Skeletal muscle satellite cell (primary cell): ENCODE data around the gene ITGAX.

ENCODE experiments used
- H3K27me3 ChIP-seq: 2 replicates; pipeline ENCODE4 v1.7.0; 2013; ENCODE audit warnings: low read length; ENCODE audit not compliant: control insufficient read depth, insufficient read depth
- H3K36me3 ChIP-seq: 2 replicates; pipeline ENCODE4 v1.7.0; 2013; ENCODE audit warnings: mild to moderate bottlenecking, control low read depth, low read length; ENCODE audit not compliant: insufficient read depth
- H3K4me1 ChIP-seq: 2 replicates; pipeline ENCODE4 v1.7.0; 2013; ENCODE audit warnings: low read length; ENCODE audit not compliant: control insufficient read depth, insufficient read depth
- H3K4me2 ChIP-seq: 2 replicates; pipeline ENCODE4 v1.7.0; 2013; ENCODE audit warnings: mild to moderate bottlenecking, low read length
- H3K4me3 ChIP-seq: 2 replicates; pipeline ENCODE4 v1.7.0; 2013; ENCODE audit warnings: low read length
- H3K9ac ChIP-seq: 2 replicates; pipeline ENCODE4 v1.7.0; 2013; ENCODE audit warnings: mild to moderate bottlenecking, low read depth, low read length, moderate library complexity
- H3K9me3 ChIP-seq: replicated peaks from 2 replicates; pipeline ENCODE4 v1.7.0; 2013; ENCODE audit warnings: mild to moderate bottlenecking, control low read depth, low read length

Gene ITGAX

GRCh38 chr16:31363721-31364120, 8.7 kb downstream of the ITGAX start:
- Histone ChIP-seq H3K27me3 (no peaks in the 10 kb centered on the region), H3K36me3 (no peaks in the 10 kb centered on the region), H3K4me3 (no peak overlapping the region), H3K9ac (no peak overlapping the region), H3K9me3 (no peaks in the 10 kb centered on the region), H3K4me2 (no peak overlapping the region), H3K4me1 (no peaks in the 10 kb centered on the region)

- no peaks in the 10 kb centered on the region for H3K27me3 ChIP-seq
- H3K36me3 ChIP-seq: no peaks in the 10 kb centered on the region
- H3K9me3 ChIP-seq: no peaks in the 10 kb centered on the region
- H3K4me1 ChIP-seq: no peaks in the 10 kb centered on the region
- H3K9ac ChIP-seq: no peak overlapping the region
- no peak overlapping the region for H3K4me2 ChIP-seq
- no peak overlapping the region for H3K4me3 ChIP-seq
These were observed 9.4 kb downstream of the ITGAX start for GRCh38 chr16:31364421-31364820.

DNA sequence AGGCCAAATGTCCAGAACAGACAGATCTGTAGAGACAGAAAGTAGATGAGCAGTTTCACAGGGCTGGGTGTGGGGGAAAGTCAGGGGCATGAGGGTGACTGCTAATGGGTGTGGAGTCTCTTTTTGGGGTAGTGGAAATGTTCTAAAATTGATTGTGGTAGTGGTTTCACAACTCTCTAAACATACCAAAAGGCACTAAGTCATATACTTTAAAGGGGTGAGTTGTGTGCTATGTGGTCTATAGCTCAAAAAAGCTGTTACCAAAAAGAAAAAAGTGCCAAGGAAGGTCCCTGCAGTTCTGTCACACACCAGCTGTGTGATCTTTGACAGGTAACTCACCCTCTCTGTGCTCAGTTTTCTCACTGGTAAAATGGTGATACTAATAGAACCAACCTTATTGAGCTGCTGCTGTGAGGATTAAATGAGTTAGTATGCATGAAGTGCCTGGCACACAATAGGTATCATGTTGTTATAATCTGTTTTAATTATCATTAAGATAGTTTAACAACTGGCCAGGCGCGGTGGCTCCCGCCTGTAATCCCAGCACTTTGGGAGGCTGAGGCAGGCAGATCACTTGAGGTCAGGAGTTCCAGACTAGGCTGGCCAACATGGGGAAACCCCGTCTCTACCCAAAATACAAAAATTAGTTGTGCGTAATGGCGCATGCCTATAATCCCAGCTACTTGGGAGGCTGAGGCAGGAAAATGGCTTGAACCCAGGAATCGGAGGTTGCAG, 10.3 kb downstream of the ITGAX start:
- Histone ChIP-seq H3K4me1 (no peaks in the 10 kb centered on the region), H3K27me3 (peaks cover 2% of the 10 kb centered on the region), H3K4me3 (no peak overlapping the region), H3K36me3 (no peaks in the 10 kb centered on the region), H3K9me3 (no peaks in the 10 kb centered on the region), H3K4me2 (no peak overlapping the region), H3K9ac (no peak overlapping the region)

DNA sequence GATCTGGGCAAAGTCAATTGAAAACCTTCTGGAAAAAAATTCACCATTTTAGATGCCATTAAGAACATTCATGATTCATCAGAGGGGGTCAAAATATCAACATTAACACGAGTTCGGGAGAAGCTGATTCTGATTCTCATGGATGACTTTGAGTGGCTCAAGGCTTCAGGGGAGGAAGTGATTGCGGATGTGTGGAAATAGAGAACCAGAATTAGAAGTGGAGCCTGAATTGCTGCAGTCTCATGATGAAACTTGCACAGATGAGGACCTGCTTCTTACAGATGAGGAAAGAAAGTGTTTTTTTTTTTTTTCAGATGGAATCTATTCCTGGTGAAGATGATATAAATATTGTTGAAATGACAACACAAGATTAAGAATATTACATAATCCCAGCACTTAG, 12.9 kb downstream of the ITGAX start:
- no peaks in the 10 kb centered on the region for H3K9me3 ChIP-seq
- H3K36me3 ChIP-seq: no peaks in the 10 kb centered on the region
- H3K4me2 ChIP-seq: no peak overlapping the region
- peaks cover 8% of the 10 kb centered on the region for H3K27me3 ChIP-seq
- no peaks in the 10 kb centered on the region for H3K4me1 ChIP-seq
- H3K4me3 ChIP-seq: no peak overlapping the region
- no peak overlapping the region for H3K9ac ChIP-seq

GRCh38 chr16:31371008-31371407, 16.0 kb downstream of the ITGAX start:
- Histone ChIP-seq H3K4me1 (no peaks in the 10 kb centered on the region), H3K27me3 (peaks cover 13% of the 10 kb centered on the region), H3K9me3 (no peaks in the 10 kb centered on the region), H3K36me3 (no peaks in the 10 kb centered on the region), H3K4me2 (no peak overlapping the region), H3K9ac (no peak overlapping the region), H3K4me3 (no peak overlapping the region)

- H3K27me3 ChIP-seq: peaks cover 13% of the 10 kb centered on the region
- no peak overlapping the region for H3K9ac ChIP-seq
- H3K9me3 ChIP-seq: no peaks in the 10 kb centered on the region
- no peaks in the 10 kb centered on the region for H3K36me3 ChIP-seq
- no peak overlapping the region for H3K4me2 ChIP-seq
- H3K4me1 ChIP-seq: no peaks in the 10 kb centered on the region
- H3K4me3 ChIP-seq: no peak overlapping the region
These were observed 16.9 kb downstream of the ITGAX start for GRCh38 chr16:31371619-31372484.

GRCh38 chr16:31373235-31373634, 18.3 kb downstream of the ITGAX start:
- no peaks in the 10 kb centered on the region for H3K9me3 ChIP-seq
- no peak overlapping the region for H3K9ac ChIP-seq
- no peaks in the 10 kb centered on the region for H3K4me1 ChIP-seq
- H3K4me3 ChIP-seq: no peak overlapping the region
- H3K27me3 ChIP-seq: peaks cover 13% of the 10 kb centered on the region
- H3K36me3 ChIP-seq: no peaks in the 10 kb centered on the region
- H3K4me2 ChIP-seq: no peak overlapping the region

GRCh38 chr16:31375231-31375630, 20.3 kb downstream of the ITGAX start:
- H3K36me3 ChIP-seq: no peaks in the 10 kb centered on the region
- no peaks in the 10 kb centered on the region for H3K4me1 ChIP-seq

GRCh38 chr16:31376705-31377104, 21.7 kb downstream of the ITGAX start:
- Histone ChIP-seq H3K4me2 (no peak overlapping the region), H3K4me3 (no peak overlapping the region), H3K27me3 (peaks cover 10% of the 10 kb centered on the region), H3K9me3 (no peaks in the 10 kb centered on the region), H3K4me1 (no peaks in the 10 kb centered on the region), H3K36me3 (no peaks in the 10 kb centered on the region), H3K9ac (no peak overlapping the region)

More at GRCh38 chr16:31375231-31375630, 20.3 kb downstream of the ITGAX start:
- Histone ChIP-seq H3K27me3 (peaks cover 12% of the 10 kb centered on the region), H3K4me3 (no peak overlapping the region), H3K9ac (no peak overlapping the region), H3K9me3 (no peaks in the 10 kb centered on the region), H3K4me2 (no peak overlapping the region)

DNA sequence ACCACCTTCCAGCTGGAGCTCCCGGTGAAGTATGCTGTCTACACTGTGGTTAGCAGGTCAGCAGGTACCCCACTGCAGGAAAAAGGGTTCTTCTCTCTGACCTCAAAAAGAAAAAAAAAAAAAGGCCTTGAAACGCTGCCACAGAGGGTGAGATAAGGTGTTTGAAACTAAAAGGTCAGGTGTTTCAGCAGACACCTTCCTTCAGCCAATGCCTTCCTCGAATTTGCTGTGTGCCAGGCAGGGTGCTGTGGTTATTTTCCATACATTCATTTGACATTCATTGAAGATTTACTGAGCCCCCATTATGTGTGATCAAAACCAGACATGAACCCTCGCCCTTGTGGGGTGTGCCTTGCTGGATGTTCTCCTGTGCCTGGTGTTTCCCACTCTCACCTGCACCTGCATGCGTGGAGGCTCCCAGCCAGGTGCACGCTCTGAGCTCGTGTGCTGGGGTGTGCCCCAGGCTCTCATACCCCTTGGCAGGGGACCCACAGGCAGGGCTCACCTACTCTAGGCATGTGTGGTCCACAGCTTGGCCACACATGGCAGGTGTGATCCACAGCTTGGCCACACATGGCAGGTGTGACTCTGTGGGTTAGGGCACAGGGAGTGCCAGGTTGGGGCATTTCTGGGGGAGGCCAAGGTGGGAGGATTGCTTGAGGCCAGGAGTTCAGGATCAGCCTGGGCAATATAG, 22.4 kb downstream of the ITGAX start:
- Histone ChIP-seq H3K9me3 (no peaks in the 10 kb centered on the region), H3K4me2 (no peak overlapping the region), H3K27me3 (peaks cover 10% of the 10 kb centered on the region), H3K4me3 (no peak overlapping the region), H3K9ac (no peak overlapping the region), H3K36me3 (no peaks in the 10 kb centered on the region), H3K4me1 (no peaks in the 10 kb centered on the region)

DNA sequence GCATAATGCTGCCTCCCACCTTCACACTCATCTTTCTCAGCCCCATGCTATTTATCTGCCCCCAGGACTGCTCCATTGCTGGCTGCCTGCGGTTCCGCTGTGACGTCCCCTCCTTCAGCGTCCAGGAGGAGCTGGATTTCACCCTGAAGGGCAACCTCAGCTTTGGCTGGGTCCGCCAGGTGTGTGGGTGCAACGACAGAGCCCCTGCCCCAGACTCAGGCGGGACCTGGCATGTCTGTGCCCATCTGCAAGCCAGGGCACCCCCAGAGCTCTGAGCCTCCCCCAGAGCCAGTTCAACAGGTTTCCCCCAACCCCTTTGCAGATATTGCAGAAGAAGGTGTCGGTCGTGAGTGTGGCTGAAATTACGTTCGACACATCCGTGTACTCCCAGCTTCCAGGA, 25.2 kb downstream of the ITGAX start:
- no peaks in the 10 kb centered on the region for H3K4me1 ChIP-seq
- H3K9me3 ChIP-seq: no peaks in the 10 kb centered on the region
- H3K4me2 ChIP-seq: no peak overlapping the region
- peaks cover 15% of the 10 kb centered on the region for H3K27me3 ChIP-seq
- no peak overlapping the region for H3K9ac ChIP-seq
- H3K36me3 ChIP-seq: no peaks in the 10 kb centered on the region
- no peak overlapping the region for H3K4me3 ChIP-seq
